Measurements from ENCODE around the gene SPEF1. TPM values are rescaled to one million over a fixed set of nuclear protein-coding genes. Genes with fewer than 3 reads are reported as not detected.

The SPEF1 gene
- total and polyA plus RNA-seq, 10 of the 15 experiments (the other 5 are each of a cell fraction or from before 2014, with no cell fraction given) = 0.12 TPM; not detected in 9

DNA sequence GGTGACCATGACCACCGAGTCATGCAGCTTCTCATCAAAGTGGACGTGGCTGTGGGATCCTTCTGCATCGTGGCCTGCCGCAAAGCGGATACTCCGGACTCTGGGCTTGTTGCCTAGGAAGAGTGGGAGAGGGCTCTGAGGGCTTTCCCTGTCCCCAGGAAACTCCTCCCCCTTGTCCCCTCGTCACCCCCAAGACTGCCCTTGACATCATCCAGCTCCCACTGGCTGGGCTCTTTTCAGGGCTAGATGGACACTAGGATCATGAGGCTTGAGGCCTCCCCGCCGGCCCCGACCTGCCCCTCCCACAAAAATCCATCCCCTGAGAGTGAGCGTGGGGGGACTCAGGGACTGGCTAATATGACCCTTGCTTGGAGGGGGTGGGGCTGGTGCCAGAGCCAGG lies 22.7 kb downstream of the SPEF1 start (continued):
- TF ChIP-seq SUPT20H (IDR thresholded peaks at IDR 0.05; ENCODE audit: borderline replicate concordance, control insufficient read depth, low read depth, low read length) = no peak
- TF ChIP-seq YBX1 (IDR thresholded peaks at IDR 0.05) = no peak
- no peak for TF ChIP-seq SMARCA5 (IDR thresholded peaks at IDR 0.05)

DNA sequence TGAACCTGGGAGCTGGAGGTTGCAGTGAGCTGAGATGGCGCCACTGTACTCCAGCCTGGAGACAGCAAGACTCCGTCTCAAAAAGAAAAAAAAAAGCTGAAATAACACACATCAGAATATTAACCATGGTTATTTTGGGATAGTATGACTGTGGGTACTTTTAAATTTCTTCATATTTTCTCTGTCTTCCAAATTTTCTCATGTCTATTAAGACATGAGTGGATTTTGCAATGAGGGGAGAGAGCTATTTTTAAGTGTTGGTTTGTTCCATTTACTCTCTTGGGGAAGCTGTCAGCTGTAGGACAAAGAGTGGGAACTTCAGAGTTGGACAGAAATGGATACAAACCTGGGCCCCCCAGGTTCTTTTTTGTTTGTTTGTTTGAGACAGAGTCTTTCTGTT lies 24.0 kb downstream of the SPEF1 start:
- ChIA-PET CTCF (interaction anchor here (0.5 to 3.3 kb wide), 10 partner anchors 10 to 1013 kb away, joined by 3 to 29 read pairs (median 4); partner anchors contain the start of genes ADISSP and SPEF1), SMC1A (ENCODE audit: uncharacterized antibody, unreplicated experiment) (interaction anchor here (0.6 to 2.0 kb wide), 2 partner anchors 9 to 18 kb away, joined by 4 to 6 read pairs; no protein-coding TSS in a partner anchor), RAD21 (ENCODE audit: unreplicated experiment) (interaction anchor here (0.6 to 1.2 kb wide), 2 partner anchors 11 to 265 kb away, joined by 3 to 7 read pairs; partner anchors contain the start of gene ADISSP), POLR2A (interaction anchor here (1.0 kb wide), 1 partner anchor 21 kb away, joined by 3 read pairs; no protein-coding TSS in a partner anchor)
- Histone ChIP-seq H4K20me1 (ENCODE audit: control insufficient read depth, insufficient read depth) (no peaks in the 10 kb centered on the region), H3K9me3 (replicated peaks; ENCODE audit: control insufficient read depth, insufficient read depth, low read length) (no peaks in the 10 kb centered on the region), H3K27me3 (replicated peaks in 1 of 2; ENCODE audit: control insufficient read depth in 2 of 2, insufficient read depth in 2 of 2, low read length in 1 of 2) (no peaks in the 10 kb centered on the region), H3K79me2 (ENCODE audit: control insufficient read depth, insufficient read depth, low read length) (no peaks in the 10 kb centered on the region), H3K9ac (ENCODE audit: control insufficient read depth, insufficient read depth, low read length) (no peak overlapping the region), H2AFZ (ENCODE audit: control insufficient read depth, low read depth, low read length) (no peak overlapping the region), H3K4me1 (ENCODE audit: control insufficient read depth, insufficient read depth, low read length) (peaks cover 5% of the 10 kb centered on the region; the same call in 1 of the 2 replicates), H3K27ac (ENCODE audit: control insufficient read depth, insufficient read depth) (no peak overlapping the region), H3K4me2 (ENCODE audit: control insufficient read depth, insufficient read depth) (no peak overlapping the region), H3K36me3 (ENCODE audit: control insufficient read depth in 2 of 2, insufficient read depth in 2 of 2, low read length in 1 of 2) (peaks cover 0 to 2% of the 10 kb centered on the region in 2 experiments; a peak in 1 of 4 replicates), H3K4me3 (no peak overlapping the region)
- WGBS (ENCODE audit: insufficient coverage, insufficient replicate concordance, low lambda C conversion rate, missing lambda C conversion rate) = 85% methylated on average over 2 of the region's 2 CpGs
- no peak for TF ChIP-seq NFYA (IDR thresholded peaks at IDR 0.05; ENCODE audit: borderline replicate concordance, low read depth, low read length)
- no peak for TF ChIP-seq DPF2 (IDR thresholded peaks at IDR 0.05)
- TF ChIP-seq EP300 (IDR thresholded peaks at IDR 0.05; ENCODE audit: borderline replicate concordance in 1 of 2, control insufficient read depth in 1 of 2, low read depth in 2 of 2, low read length in 2 of 2) = no peak
- no peak for TF ChIP-seq ZNF217 (IDR thresholded peaks at IDR 0.05)
- TF ChIP-seq RB1 (IDR thresholded peaks at IDR 0.05; ENCODE audit: borderline replicate concordance) = no peak
- no peak for TF ChIP-seq HDAC2 (IDR thresholded peaks at IDR 0.05)
- no peak for TF ChIP-seq REST (IDR thresholded peaks at IDR 0.05; ENCODE audit: low read depth, low read length)
- TF ChIP-seq TBL1XR1 (IDR thresholded peaks at IDR 0.05; ENCODE audit: low read depth, low read length) = no peak
- intact Hi-C loops (cut with micrococcal nuclease; ENCODE audit: unreplicated experiment) = no loop called here
- DNase-seq (ENCODE audit: low read depth, low spot score) (no peak), FAIRE-seq (no peak), ATAC-seq (no peak)
- BruUV-seq (replicated peaks) = no TSS peak
- in situ Hi-C loops (cut with MboI) = no loop called here
